GM21381 (cell line): ENCODE results near the gene HMGA1.

Experiments
- ATAC-seq: cut with Tn5 transposase; IDR thresholded peaks from one replicate; pipeline ENCODE4 v1.9.1; 2021; ENCODE audit warnings: mild to moderate bottlenecking, moderate library complexity; ENCODE audit not compliant: unreplicated experiment

HMGA1 gene

GRCh38 chr6:34223956-34224940 lies 12.4 kb upstream of the HMGA1 start:
- ATAC-seq = peak; percentile 93

DNA sequence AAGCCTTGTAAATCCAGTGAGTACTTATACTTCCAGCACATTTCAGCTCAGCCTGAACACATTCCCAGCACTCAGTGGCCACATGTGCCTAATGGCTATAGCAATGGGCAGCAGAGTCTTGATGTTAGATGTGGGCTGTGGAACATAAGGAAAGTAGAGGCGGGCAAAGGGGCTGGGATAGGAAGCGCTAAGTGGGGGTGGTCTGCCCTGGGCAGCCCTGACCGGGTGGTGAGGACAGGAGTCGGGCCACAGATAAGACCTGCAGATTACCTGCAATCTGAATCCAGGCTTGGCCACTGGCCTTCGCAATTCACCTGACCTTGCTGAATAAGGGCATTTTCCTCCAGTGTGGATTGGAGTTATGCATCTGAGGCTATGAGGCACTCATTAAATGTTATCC lies 11.1 kb upstream of the HMGA1 start:
- ATAC-seq = no peak

GRCh38 chr6:34226066-34226465 lies 10.6 kb upstream of the HMGA1 start:
- no peak for ATAC-seq

DNA sequence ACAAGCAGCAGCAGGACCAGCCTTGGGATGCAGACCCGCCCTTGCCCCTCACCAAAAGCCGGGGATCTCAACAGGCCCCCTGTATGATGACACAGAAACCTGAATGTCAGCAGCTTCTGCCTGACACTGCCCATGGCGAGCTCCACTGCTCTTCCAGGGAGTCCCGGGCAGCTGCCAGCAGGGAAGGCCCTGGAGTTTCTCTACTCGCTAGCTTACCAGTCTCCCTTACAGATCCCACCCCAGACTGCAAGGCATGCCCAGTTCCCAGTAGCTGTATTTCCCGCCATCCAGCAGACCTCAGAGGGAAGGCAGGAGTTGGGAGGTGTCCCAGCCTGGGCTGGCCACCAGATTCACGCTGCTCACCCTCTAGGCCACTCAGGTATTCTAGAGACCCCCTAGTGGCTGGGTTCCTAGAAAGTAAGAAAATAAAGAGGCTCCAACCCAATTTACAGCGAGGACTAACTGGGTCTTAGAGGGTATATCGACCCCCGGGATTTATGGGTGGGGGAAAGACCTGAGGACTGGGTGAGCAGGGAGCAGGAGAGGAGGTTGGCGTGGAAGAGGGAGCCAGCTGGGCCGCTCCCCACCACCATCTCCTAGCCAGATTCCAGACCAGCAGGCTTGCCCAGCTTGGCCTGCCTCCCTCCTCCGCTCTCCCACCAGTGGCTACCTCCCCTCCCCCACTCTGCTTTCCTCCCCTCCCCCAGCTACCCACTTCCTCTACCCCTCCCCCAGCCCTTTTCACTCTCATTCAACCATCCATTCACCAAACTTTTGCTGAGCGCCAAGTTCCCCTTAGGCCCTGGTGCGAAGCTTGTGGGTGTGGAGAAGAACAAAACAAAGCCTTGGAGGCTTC lies 9.7 kb upstream of the HMGA1 start:
- no peak for ATAC-seq

GRCh38 chr6:34227761-34228421 lies 8.8 kb upstream of the HMGA1 start:
- no peak for ATAC-seq

- no peak for ATAC-seq
These were observed 6.8 kb upstream of the HMGA1 start for GRCh38 chr6:34229877-34230276.

GRCh38 chr6:34230653-34231371 lies 5.9 kb upstream of the HMGA1 start:
- no peak for ATAC-seq

- ATAC-seq = no peak
These were observed 4.9 kb upstream of the HMGA1 start for GRCh38 chr6:34231566-34232336.

DNA sequence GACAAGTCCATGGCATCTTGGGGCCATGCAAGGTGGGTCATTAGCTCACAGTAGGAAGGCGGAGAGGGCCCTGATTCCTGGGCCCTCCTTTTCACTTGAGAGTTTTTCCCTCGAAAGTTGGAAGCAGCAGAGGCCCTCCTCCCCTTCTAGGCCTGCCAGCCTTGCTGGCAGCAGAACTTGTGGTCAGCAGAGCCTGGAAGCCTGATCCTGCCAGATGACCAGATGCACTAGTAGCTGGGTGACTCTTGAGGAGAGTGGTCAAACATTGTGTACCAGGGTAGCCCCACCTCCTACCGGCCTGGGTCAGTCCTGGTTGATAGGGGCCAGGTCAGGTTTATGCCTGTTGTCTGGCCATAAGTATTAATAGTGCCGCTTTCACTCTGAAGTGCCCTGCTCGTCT lies 3.8 kb upstream of the HMGA1 start:
- ATAC-seq = no peak

DNA sequence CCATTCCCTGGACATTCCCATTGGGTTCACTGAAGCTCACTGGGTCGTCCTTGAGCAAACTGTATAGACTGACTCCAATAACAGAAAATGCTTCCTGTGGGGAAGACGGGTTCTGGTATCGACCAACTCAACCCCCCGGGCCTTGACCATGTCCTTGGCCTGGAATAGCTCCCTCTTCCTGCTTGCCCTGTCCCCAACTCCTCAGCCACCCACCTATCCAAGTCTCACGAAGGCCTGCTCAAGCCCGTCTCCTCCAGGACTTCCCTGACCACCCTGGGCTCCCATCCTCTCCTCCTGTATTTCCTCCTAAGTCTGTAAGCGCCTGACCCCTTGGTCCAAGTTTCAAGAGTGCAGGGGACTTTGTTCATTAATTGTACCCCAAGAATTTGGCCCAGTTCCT lies 2.8 kb upstream of the HMGA1 start:
- ATAC-seq = no peak

GRCh38 chr6:34234667-34235306 lies 1.9 kb upstream of the HMGA1 start:
- ATAC-seq = no peak

DNA sequence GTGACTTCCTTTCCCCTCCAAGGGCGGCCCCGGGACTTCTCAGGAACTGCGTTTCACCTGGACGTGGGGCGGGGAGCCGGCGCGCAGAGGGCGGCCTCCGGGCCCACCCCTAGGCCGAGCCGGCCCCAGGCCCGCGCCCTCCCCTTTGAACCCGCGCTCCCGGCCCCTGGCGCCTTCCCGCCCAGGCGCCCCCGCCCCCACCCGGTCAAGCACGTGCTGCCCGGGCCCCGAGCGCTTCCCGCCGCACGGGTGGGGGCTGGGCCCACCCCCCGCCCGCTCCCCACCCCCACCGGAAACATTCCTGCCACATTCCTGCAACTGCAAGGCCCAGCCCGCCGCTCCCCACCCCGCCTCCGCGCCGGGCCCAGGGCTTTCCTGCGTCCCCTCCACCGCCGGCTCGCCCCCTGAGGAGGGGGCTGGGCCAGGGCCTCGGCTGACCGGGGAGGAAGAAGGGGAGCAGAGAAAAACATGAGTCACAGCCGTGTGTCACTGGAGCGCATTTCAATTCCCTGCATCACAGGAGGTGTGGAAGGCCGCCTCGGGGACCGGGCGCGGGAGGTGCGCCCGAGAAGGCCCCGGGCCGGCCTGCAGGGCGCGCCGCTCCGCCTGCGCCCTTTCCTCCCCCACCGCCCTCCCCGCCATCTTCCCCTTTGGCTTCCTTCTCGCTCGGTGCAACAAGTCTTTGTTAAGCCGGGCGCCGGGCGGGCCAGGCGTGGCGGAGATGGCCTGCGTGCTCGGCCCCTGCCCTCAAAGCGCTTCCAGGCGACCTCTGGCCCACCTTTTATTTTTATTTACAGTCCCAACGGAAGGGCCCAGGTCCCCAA lies 1.2 kb upstream of the HMGA1 start:
- no peak for ATAC-seq

DNA sequence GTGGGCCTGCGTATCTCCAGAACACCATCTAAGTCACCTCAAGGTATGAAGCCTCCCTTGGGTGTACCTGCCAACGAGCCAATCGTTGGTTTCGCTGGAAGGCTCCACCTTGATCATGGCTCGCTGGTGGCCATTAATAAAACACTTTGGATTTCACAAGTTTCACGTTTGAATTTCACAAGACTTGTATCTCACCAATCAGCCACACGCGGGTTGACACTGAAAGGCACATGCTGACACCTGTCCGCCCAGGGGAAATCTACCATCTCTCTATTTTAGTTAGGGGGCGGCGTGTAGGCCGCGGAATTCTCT lies 586 bp upstream of the HMGA1 start:
- no peak for ATAC-seq

DNA sequence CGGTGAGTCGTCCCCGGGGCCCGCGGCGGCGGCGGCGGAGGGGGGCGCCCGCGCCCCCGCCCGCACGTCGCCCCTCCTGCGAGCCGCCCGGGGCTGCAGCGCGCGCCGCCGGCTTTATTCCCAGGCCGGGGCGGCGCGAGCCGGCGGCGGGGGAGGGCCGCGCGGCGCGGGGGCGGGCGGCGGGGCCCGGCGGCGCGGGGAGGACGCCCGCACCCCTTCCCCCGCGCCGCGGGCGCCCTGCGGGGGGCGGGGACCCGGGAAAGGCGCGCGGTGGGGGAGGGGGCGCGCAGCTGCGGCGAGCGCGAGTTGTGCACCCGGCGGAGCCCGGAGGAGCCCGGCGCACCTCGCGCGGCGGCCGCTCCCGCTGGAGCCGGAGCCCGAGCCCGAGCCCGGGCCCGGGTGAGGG lies 646 bp downstream of the HMGA1 start:
- peak; percentile 6 for ATAC-seq

- ATAC-seq = no peak
These were observed 1.3 kb downstream of the HMGA1 start for GRCh38 chr6:34237722-34238584.

DNA sequence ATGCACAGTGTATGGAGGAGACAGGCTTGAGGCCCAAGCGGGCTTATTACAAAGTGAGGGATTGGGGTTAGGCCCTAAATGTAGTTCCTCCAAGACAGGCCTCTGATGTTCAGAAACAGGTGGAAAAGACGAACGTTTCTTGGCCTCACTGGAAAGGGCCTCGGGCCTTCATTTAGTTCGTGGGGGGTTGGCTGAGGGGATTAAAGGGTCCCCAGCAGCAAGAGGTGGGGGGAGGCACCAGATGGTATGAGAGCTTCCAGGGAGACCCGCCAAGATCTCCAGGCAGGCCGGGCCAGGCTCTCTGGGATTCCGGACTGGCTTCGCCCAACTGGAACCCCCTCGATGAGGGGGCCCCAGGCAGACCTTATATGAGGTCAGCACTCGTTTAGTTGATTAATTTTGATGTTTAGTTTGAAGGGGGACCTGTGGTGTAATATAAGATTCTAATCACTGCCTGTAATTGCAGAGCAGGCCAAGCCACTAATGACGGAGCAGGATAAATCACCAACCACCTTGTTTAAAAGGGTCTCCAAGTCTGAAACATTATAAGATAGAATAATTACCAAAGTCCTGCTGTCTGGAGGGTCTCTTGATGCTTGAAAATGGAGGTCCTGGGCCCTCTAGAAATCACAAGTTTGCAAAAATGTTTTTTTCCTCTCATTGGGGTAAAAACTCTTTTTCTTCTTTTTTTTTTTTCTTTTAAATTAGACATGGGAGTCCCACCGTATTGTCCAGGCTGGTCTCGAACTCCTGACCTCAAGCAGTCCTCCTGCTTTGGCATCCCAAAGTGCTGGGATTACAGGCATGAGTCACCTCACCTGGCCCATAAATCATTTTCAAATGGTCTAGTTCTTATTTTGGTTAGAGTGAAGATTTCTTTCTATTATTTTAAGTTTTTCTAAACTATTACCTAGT lies 2.2 kb downstream of the HMGA1 start:
- ATAC-seq = no peak

DNA sequence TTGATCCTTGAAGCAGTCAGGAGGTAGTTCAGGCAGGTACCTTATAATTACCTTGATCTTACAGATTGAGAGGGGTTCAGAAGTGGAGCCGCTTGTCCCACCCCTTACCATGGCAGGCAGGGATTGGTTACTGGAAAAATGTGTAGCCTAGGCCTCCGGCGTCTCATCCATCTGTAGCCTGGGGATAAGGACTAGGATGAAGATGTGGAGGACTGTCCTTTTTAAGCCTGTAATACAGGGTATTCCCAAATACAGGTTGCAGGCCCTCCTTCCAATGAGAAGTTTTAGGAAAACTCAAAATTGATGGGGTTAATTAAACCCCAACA lies 2.8 kb downstream of the HMGA1 start:
- ATAC-seq = no peak
